Endothelial cell of umbilical vein (primary cell): ENCODE measurements around the gene CHN1. TPM values are rescaled to one million over a fixed set of nuclear protein-coding genes. Genes with fewer than 3 reads are reported as not detected.

Experiments
- BruUV-seq: library from RNA; stranded (reverse); fragments of 400-500 nt; replicated peaks from 2 replicates; lab custom pipeline; 2021; lab: Mats Ljungman, UMichigan
- CTCF ChIA-PET: fragments of 300-600, 350-600 bp; sonication (Branson Sonifier 250); formaldehyde crosslinking; loops from one replicate; lab custom pipeline; 2021; ENCODE audit warnings: antibody characterized with exemption, inconsistent platforms; lab: Charles Lee
- POLR2A ChIA-PET: fragments of 300-600, 350-600 bp; sonication (Branson Sonifier 250); formaldehyde crosslinking; loops from one replicate; lab custom pipeline; 2021; ENCODE audit warnings: antibody characterized with exemption, inconsistent platforms; lab: Charles Lee
- DNase-seq: peaks from one replicate; pipeline ENCODE4 v3.0.0-alpha.2; 2011; ENCODE audit warnings: low read depth, low spot score
- FAIRE-seq: peaks from 2 replicates; lab custom pipeline; 2011; peaks lifted over from hg19 to GRCh38; lab: Jason Lieb, UNC
- H2AFZ ChIP-seq: 2 replicates; pipeline ENCODE4 v1.6.0; 2012; ENCODE audit warnings: low read depth, low read length, control low read depth, inconsistent platforms
- H3K27ac ChIP-seq: 2 replicates; pipeline ENCODE4 v1.5.1; 2011; ENCODE audit warnings: low read depth, mild to moderate bottlenecking, control low read depth, low read length, moderate library complexity; ENCODE audit not compliant: insufficient read depth
- H3K27me3 ChIP-seq, 2 experiments: 2 replicates each; pipeline versions ENCODE4 v1.6.0 to v1.6.1; 2011; ENCODE audit warnings: low read length in 2 of 2, mixed read lengths in 1 of 2; ENCODE audit not compliant: control insufficient read depth in 2 of 2, insufficient read depth in 2 of 2
- H3K36me3 ChIP-seq, 2 experiments: 2 replicates in 1 of 2; 3 replicates in 1 of 2; pipeline ENCODE4 v1.5.1; 2011; ENCODE audit warnings: low read length in 2 of 2, mild to moderate bottlenecking in 1 of 2, moderate library complexity in 1 of 2; ENCODE audit not compliant: control insufficient read depth in 2 of 2, insufficient read depth in 2 of 2; ENCODE audit errors: extremely low read depth in 1 of 2
- H3K4me1 ChIP-seq: 3 replicates; pipeline ENCODE4 v1.5.1; 2011; ENCODE audit warnings: mild to moderate bottlenecking, low read length; ENCODE audit not compliant: control insufficient read depth, insufficient read depth; ENCODE audit errors: extremely low read depth
- H3K4me2 ChIP-seq: 2 replicates; pipeline ENCODE4 v1.6.1; 2011; ENCODE audit warnings: low read length, control low read depth, mixed read lengths; ENCODE audit not compliant: insufficient read depth
- H3K4me3 ChIP-seq, 3 experiments: fragments of 200-600 bp in 1 of 3; sonication (generic), shearing (Covaris generic) in 1 of 3; replicated peaks in 1 of 3; 2 replicates each; pipeline ENCODE4 v1.5.1; 2011 to 2016; ENCODE audit warnings: control low read depth in 3 of 3, low read length in 3 of 3, mild to moderate bottlenecking in 2 of 3, inconsistent platforms in 1 of 3, low read depth in 1 of 3, moderate library complexity in 1 of 3; ENCODE audit not compliant: insufficient read depth in 1 of 3
- H3K79me2 ChIP-seq: 2 replicates; pipeline ENCODE4 v1.6.0; 2012; ENCODE audit warnings: low read length, inconsistent platforms; ENCODE audit not compliant: control insufficient read depth, insufficient read depth
- H3K9ac ChIP-seq: replicated peaks from 2 replicates; pipeline ENCODE3; 2011; ENCODE audit warnings: low read length, control low read depth; ENCODE audit not compliant: insufficient read depth; ENCODE audit errors: extremely low read depth
- H3K9me1 ChIP-seq: replicated peaks from 3 replicates; pipeline ENCODE4 v1.6.0; 2011; ENCODE audit warnings: mild to moderate bottlenecking, low read length; ENCODE audit not compliant: control insufficient read depth, insufficient read depth; ENCODE audit errors: extremely low read depth
- H3K9me3 ChIP-seq: replicated peaks from 2 replicates; pipeline ENCODE4 v1.5.1; 2012; ENCODE audit warnings: low read length, inconsistent platforms; ENCODE audit not compliant: control insufficient read depth, insufficient read depth
- H4K20me1 ChIP-seq: replicated peaks from 2 replicates; pipeline ENCODE3; 2011; ENCODE audit warnings: mild to moderate bottlenecking, low read length; ENCODE audit not compliant: control insufficient read depth, insufficient read depth; ENCODE audit errors: extremely low read depth
- EZH2 ChIP-seq: IDR thresholded peaks from 2 replicates; pipeline ENCODE4 v1.6.1; 2012; ENCODE audit warnings: borderline replicate concordance, low read depth, mild to moderate bottlenecking, moderate library complexity, low read length, inconsistent platforms; ENCODE audit not compliant: severe bottlenecking
- FOS ChIP-seq: IDR thresholded peaks from 2 replicates; pipeline ENCODE4 v1.6.1; 2011; ENCODE audit warnings: mild to moderate bottlenecking, low read length, moderate library complexity, borderline replicate concordance; ENCODE audit not compliant: insufficient read depth
- GATA2 ChIP-seq: IDR thresholded peaks from 2 replicates; pipeline ENCODE4 v1.7.0; 2011; ENCODE audit warnings: low read depth, mild to moderate bottlenecking, moderate library complexity, mixed read lengths, low read length; ENCODE audit not compliant: insufficient read length, insufficient read depth
- JUN ChIP-seq: IDR thresholded peaks from 2 replicates; pipeline ENCODE4 v1.6.1; 2011; ENCODE audit warnings: borderline replicate concordance, low read depth; ENCODE audit not compliant: insufficient read length, insufficient read depth
- MYC ChIP-seq: IDR thresholded peaks from one replicate; pipeline ENCODE4 v1.6.1; 2011; ENCODE audit warnings: mild to moderate bottlenecking, low read depth, low read length
- POLR2A ChIP-seq: IDR thresholded peaks from 2 replicates; pipeline ENCODE4 v1.6.1; 2012; ENCODE audit warnings: low read depth, mild to moderate bottlenecking, control low read depth, low read length
- POLR2AphosphoS5 ChIP-seq: IDR thresholded peaks from 2 replicates; pipeline ENCODE4 v1.6.1; 2012; ENCODE audit warnings: low read depth, mild to moderate bottlenecking, control low read depth, low read length, moderate library complexity; ENCODE audit not compliant: insufficient read depth
- dilution Hi-C: fragments of 300-500 bp; cut with MboI; formaldehyde crosslinking; loops from one replicate; pipeline ENCODE4 v1.15.0; 2019; ENCODE audit warnings: low sequenced_read_pairs; ENCODE audit not compliant: extremely low pct_ligation_motif_present
- intact Hi-C: fragments of 100-400 bp; cut with micrococcal nuclease; formaldehyde crosslinking; loops from one replicate; pipeline ENCODE4 v1.10.0; 2022
- polyA plus RNA-seq, 4 experiments: library from polyadenylated mRNA; depleted of rRNA in 3 of 4; stranded (reverse) in 3 of 4; unstranded in 1 of 4; fragments of >200 nt; gene quantifications; 2 replicates each; pipeline versions ENCODE4 v1.2.1 to v1.2.3, GENCODE V29; 2011 to 2012; ENCODE audit warnings: missing spikeins in 1 of 4
- total RNA-seq: library from RNA; stranded (reverse); gene quantifications from 2 replicates; pipeline ENCODE4 v1.2.3, GENCODE V29; 2021
- TF ChIP-seq, protein P1 (sequence below): IDR thresholded peaks from 2 replicates; pipeline ENCODE4 v1.6.1; 2011; ENCODE audit not compliant: insufficient read depth, insufficient read length
- TF ChIP-seq, protein P2 (sequence below), 2 donors: IDR thresholded peaks; 1 replicate in 1 of 2; 2 replicates in 1 of 2; pipeline ENCODE4 v1.5.1; 2011; ENCODE audit warnings: low read length in 2 of 2, mild to moderate bottlenecking in 2 of 2, moderate library complexity in 2 of 2, control low read depth in 1 of 2, inconsistent platforms in 1 of 2, low read depth in 1 of 2; ENCODE audit not compliant: insufficient read depth in 1 of 2; ENCODE audit errors: extremely low read depth in 1 of 2

CHN1 gene
- total and polyA plus RNA-seq, 2 donors (not counting 3 experiments of a cell fraction or from before 2014, with no cell fraction given): 23.3 to 24.9 TPM

DNA sequence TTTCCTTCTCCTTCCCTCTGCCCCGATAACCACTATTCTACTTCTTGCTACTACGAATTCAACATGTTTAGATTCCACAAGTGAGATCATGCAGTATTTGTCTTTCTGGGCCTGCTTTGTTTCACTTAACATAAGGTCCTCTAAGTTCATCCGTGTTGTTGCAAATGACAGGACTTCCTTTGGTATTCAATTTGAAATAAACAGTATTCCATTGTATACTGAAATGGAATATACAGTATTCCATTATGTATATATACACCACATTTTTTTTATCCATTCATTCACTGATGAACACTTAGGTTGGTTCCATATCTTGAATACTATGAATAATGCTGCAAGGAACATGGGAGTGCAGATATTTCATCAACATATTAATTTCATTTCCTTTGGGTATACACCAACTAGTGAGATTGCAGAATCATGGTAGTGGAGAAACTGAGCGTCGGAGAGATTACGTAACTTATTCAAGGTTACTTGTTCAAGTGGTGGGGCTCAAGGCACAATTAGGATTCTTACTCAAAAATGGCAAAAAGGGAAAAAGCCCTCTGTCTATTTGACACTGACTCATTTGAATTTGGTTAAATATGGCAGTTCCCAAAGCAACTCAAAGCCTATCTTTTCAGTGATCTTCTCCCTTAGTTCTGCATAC is 85.1 kb downstream of the CHN1 start:
- dilution Hi-C loops: no loop called here
- CTCF ChIA-PET: interaction anchor here (1.0 to 1.4 kb wide), 2 partner anchors 18 to 149 kb away, joined by 3 to 11 read pairs; no protein-coding TSS in a partner anchor
- no peaks in the 10 kb centered on the region for H3K9me1 ChIP-seq

More for the DNA sequence above, 85.1 kb downstream of the CHN1 start:
- intact Hi-C loops: no loop called here
- BruUV-seq: no TSS peak
- H3K36me3 ChIP-seq: no peaks in the 10 kb centered on the region
- POLR2A ChIA-PET: no interaction called here
- TF ChIP-seq, protein P1, sequence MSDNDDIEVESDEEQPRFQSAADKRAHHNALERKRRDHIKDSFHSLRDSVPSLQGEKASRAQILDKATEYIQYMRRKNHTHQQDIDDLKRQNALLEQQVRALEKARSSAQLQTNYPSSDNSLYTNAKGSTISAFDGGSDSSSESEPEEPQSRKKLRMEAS: no peak
- TF ChIP-seq MYC: no peak
- TF ChIP-seq, protein P2, sequence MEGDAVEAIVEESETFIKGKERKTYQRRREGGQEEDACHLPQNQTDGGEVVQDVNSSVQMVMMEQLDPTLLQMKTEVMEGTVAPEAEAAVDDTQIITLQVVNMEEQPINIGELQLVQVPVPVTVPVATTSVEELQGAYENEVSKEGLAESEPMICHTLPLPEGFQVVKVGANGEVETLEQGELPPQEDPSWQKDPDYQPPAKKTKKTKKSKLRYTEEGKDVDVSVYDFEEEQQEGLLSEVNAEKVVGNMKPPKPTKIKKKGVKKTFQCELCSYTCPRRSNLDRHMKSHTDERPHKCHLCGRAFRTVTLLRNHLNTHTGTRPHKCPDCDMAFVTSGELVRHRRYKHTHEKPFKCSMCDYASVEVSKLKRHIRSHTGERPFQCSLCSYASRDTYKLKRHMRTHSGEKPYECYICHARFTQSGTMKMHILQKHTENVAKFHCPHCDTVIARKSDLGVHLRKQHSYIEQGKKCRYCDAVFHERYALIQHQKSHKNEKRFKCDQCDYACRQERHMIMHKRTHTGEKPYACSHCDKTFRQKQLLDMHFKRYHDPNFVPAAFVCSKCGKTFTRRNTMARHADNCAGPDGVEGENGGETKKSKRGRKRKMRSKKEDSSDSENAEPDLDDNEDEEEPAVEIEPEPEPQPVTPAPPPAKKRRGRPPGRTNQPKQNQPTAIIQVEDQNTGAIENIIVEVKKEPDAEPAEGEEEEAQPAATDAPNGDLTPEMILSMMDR (IDR thresholded peaks at IDR 0.05; ENCODE audit: extremely low read depth in 1 of 2, insufficient read depth in 1 of 2, low read depth in 1 of 2, low read length in 2 of 2): no peak
- TF ChIP-seq POLR2AphosphoS5: no peak
- TF ChIP-seq EZH2: no peak
- no peak for TF ChIP-seq FOS
- no peak for TF ChIP-seq POLR2A
- no peak for TF ChIP-seq JUN
- no peak for TF ChIP-seq GATA2
- H3K27ac ChIP-seq: no peak overlapping the region
- no peaks in the 10 kb centered on the region for H3K27me3 ChIP-seq
- FAIRE-seq (no peak), DNase-seq (no peak)
- no peaks in the 10 kb centered on the region for H3K4me1 ChIP-seq
- no peak overlapping the region for H3K4me3 ChIP-seq
- no peak overlapping the region for H3K9ac ChIP-seq
- no peaks in the 10 kb centered on the region for H3K9me3 ChIP-seq
- H3K4me2 ChIP-seq: no peak overlapping the region
- H3K79me2 ChIP-seq: no peaks in the 10 kb centered on the region
- H2AFZ ChIP-seq: no peak overlapping the region
- H4K20me1 ChIP-seq: no peaks in the 10 kb centered on the region
